ENCODE measurements around the gene TAB2.

GRCh38 chr6:149313070-149313469, 4.4 kb upstream of the TAB2 start:
- TF ChIP-seq POLR2AphosphoS2 (IDR thresholded peaks at IDR 0.05; ENCODE audit: low read length) (no peak), ZNF696 (CRISPR knock-in tag; conservative IDR thresholded peaks at IDR 0.05) (no peak), RAD21 (CRISPR knock-in tag; conservative IDR thresholded peaks at IDR 0.05 in 1 of 2, IDR thresholded peaks at IDR 0.05 in 1 of 2) (no peak)
